Activated naive CD8-positive, alpha-beta T cell treated with anti-CD3 and anti-CD28 coated beads, Interleukin-2, amount 10 ng/mL, durations not matched to agents 7 days and 5 days (primary cell): ENCODE data around the gene ADI1. TPM values are rescaled to one million over a fixed set of nuclear protein-coding genes. Genes with fewer than 3 reads are reported as not detected.

ENCODE experiments used
- ATAC-seq: fragments of 150-1000 bp; cut with Tn5 transposase; one replicate; pipeline ENCODE4 v1.10.0; 2021; ENCODE audit warnings: low read depth, moderate library complexity
- POLR2A ChIA-PET: fragments of 350-600 bp; sonication (Branson Sonifier 250); formaldehyde crosslinking; loops from one replicate; lab custom pipeline; 2021; ENCODE audit warnings: antibody characterized with exemption; lab: Charles Lee
- DNase-seq: peaks from one replicate; pipeline ENCODE4 v3.0.0; 2021
- H3K27ac Mint-ChIP-seq: one replicate; pipeline ENCODE4 v1.8.0; 2022; ENCODE audit warnings: mild to moderate bottlenecking, mixed read lengths
- H3K27me3 Mint-ChIP-seq: one replicate; pipeline ENCODE4 v1.8.0; 2022; ENCODE audit warnings: mild to moderate bottlenecking, moderate library complexity, mixed read lengths
- H3K36me3 Mint-ChIP-seq: one replicate; pipeline ENCODE4 v1.8.0; 2021; ENCODE audit warnings: mild to moderate bottlenecking, mixed read lengths
- H3K4me1 Mint-ChIP-seq: one replicate; pipeline ENCODE4 v1.8.0; 2021; ENCODE audit warnings: mixed read lengths
- H3K4me3 Mint-ChIP-seq: one replicate; pipeline ENCODE4 v1.8.0; 2022; ENCODE audit warnings: mild to moderate bottlenecking, moderate library complexity, mixed read lengths
- H3K9me3 Mint-ChIP-seq: one replicate; pipeline ENCODE4 v1.8.0; 2021; ENCODE audit warnings: mixed read lengths
- total RNA-seq, 2 experiments: library from RNA; stranded (reverse); gene quantifications; one replicate each; pipeline ENCODE4 v1.2.3, GENCODE V29; 2021

ADI1 gene
- total RNA-seq, 2 experiments from 2014 or later: 16.6 to 19.5 TPM

DNA sequence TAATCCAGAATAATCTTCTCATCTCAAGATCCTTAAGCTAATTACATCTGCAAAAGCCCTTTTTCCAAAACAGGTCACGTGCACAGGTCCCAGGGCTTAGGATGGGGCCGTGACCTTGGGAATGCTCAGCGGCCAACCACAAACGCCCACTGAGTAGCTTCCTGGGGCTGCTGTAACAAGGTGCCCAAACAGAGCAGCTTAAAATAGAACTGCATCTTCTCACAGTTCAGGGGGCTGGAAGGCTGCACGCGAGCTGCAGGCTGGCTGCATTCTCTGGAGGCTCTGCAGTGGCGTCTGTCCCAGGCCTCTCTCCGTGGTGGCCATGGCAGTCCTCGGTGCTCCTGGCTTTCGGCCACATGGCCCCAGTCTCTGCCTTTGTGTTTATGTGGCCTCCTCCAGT lies 31.9 kb downstream of the ADI1 start:
- Mint-ChIP-seq H3K4me3 (no peak overlapping the region), H3K4me1 (peaks cover 8% of the 10 kb centered on the region), H3K9me3 (no peaks in the 10 kb centered on the region), H3K27ac (no peak overlapping the region), H3K27me3 (no peaks in the 10 kb centered on the region), H3K36me3 (no peaks in the 10 kb centered on the region)
- POLR2A ChIA-PET: interaction anchor here (1.1 kb wide), 1 partner anchor 24 kb away, joined by 3 read pairs; no protein-coding TSS in a partner anchor
- DNase-seq (no peak), ATAC-seq (no peak)

DNA sequence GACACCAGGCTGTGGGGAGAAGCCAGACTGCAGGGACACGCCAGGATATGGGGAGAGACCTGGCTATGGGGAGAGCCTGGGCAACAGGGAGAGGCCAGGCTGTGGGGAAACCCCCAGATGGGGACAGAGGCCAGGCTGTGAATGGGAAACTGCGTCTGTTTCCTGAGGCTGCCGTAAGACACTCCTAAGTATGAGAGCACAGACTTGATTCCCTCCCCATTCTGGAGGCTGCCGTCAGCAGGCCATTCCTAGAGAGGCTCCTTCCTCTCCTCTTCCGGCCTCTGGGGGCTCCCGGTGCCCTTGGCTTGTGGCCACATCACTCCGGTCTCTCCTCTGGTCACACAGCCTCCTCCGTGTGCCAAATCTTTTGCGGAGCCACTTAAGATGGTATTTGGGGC lies 32.3 kb downstream of the ADI1 start:
- Mint-ChIP-seq H3K36me3 (no peaks in the 10 kb centered on the region), H3K27ac (no peak overlapping the region), H3K4me3 (no peak overlapping the region), H3K4me1 (peaks cover 8% of the 10 kb centered on the region), H3K27me3 (no peaks in the 10 kb centered on the region), H3K9me3 (no peaks in the 10 kb centered on the region)
- ATAC-seq (no peak), DNase-seq (no peak)
- POLR2A ChIA-PET: interaction anchor here (1.1 kb wide), 1 partner anchor 24 kb away, joined by 3 read pairs; no protein-coding TSS in a partner anchor

DNA sequence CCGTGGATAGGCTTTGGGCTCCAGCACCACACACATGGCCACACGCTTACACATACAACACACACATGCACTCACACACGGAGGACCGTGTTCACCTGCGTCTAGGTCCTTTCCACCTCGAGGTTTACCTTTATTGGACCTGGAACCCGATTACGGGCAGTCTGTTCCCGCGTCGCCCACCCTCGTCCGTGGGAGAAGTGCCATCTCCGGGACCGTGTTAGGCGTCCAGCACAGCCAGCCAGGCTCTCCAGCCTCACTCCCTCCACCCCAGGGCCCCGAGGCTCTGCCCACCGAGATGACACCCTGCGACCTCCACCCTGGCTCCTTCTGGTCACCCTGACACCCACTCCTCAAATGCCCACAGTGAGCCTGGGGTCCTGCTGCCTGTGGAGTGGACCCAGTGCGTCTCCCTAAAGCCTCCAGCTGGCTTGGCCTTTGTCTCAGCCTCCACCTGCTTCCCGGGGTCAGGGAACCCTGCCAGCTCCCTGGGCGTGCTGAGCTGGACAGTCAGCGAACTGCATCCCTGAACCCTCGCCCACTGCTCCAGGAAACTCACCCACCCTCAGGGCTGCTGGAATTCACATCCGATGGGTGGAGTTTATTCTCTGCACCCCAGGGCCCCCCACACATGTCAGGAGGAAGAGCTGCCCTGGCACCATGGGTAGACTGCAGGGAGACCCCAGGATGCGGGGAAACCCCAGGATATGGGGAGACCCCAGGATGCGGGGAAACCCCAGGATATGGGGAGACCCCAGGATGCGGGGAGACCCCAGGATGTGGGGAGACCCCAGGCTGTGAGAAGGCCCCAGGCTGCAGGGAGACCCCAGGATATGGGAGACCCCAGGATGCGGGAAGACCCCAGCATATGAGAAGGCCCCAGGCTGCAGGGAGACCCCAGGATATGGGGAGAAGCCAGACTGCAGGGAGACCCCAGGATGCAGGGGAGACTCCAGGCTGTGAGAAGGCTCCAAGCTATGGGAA lies 33.0 kb downstream of the ADI1 start:
- no peaks in the 10 kb centered on the region for H3K27me3 Mint-ChIP-seq
- POLR2A ChIA-PET: no interaction called here

DNA sequence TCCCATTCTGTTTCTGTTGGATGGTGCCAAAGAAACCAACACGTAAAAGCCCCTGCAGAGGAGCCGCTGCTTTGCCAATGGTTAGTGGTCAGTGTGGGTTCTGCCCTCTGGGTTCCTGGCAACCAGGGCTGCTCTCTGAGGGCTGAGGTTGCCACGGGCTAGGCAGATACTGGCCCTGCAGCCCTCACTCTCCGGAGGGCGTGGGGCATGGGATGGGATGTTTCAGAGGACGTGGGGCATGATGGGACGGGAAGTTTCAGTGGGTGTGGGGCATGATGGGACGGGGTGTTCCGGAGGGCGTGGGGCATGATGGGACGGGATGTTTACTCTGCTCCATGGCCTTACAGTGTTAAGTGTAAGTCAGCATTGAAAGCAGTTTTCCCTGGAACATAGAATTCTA lies 34.2 kb downstream of the ADI1 start:
- DNase-seq (no peak), ATAC-seq (no peak)
- Mint-ChIP-seq H3K27me3 (no peaks in the 10 kb centered on the region), H3K4me1 (peaks cover 4% of the 10 kb centered on the region), H3K36me3 (peaks cover 5% of the 10 kb centered on the region), H3K27ac (no peak overlapping the region), H3K4me3 (no peak overlapping the region), H3K9me3 (no peaks in the 10 kb centered on the region)
- POLR2A ChIA-PET: no interaction called here

More for the DNA sequence above, 33.0 kb downstream of the ADI1 start:
- H3K4me3 Mint-ChIP-seq: no peak overlapping the region
- H3K27ac Mint-ChIP-seq: no peak overlapping the region
- H3K36me3 Mint-ChIP-seq: no peaks in the 10 kb centered on the region
- H3K4me1 Mint-ChIP-seq: peaks cover 8% of the 10 kb centered on the region
- no peaks in the 10 kb centered on the region for H3K9me3 Mint-ChIP-seq
- ATAC-seq (no peak), DNase-seq (no peak)

DNA sequence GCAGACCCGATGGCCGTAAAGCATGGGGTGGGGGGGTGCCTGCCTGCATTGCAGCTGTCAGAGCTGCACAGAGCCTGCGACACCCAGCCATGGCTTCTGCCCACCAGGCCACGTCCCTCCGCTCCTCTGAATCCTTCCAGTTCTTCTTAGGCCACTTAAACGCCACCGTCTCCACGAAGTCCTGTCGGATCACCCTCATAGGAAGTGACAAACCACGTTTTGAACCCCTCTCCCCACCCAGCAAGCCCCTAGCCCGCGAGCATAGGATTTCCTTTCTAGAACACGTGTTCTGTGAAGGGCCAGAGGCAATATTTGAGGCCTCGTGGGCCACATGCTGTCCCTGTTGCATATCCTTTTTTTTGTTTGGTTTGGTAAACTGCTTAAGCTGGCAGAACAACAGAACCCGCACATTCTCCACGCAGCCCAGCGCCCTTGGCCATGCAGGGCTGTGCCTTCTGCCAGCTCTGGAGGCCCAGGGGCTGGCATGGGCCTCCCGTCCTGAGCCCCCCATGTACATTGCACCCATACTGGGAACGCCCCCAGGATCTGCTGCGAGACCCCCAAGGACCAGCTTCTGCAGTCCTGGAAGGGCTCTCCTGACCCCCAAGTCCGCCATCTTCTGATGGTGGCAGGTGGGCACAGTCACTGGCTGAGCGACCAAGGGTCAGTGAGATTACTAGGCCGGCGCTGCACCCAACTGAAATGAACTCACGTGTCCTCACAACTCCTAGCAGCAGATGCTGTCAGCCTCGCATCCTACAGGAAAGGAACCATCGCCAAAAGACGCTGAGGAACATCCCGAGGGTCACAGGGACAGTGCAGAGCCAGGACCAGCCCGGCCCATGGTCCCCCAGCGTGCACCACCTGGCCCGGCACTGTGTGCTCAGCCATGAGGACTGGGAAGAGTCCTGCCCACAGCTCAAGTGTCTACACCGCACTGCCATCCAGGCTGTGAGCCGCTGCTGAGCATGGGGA lies 35.1 kb downstream of the ADI1 start:
- H3K36me3 Mint-ChIP-seq: peaks cover 7% of the 10 kb centered on the region
- no peak overlapping the region for H3K4me3 Mint-ChIP-seq
- H3K9me3 Mint-ChIP-seq: no peaks in the 10 kb centered on the region
- no peak for ATAC-seq
- H3K27me3 Mint-ChIP-seq: no peaks in the 10 kb centered on the region
- no peak for DNase-seq
- POLR2A ChIA-PET: no interaction called here
- peaks cover 5% of the 10 kb centered on the region for H3K4me1 Mint-ChIP-seq
- H3K27ac Mint-ChIP-seq: no peak overlapping the region

DNA sequence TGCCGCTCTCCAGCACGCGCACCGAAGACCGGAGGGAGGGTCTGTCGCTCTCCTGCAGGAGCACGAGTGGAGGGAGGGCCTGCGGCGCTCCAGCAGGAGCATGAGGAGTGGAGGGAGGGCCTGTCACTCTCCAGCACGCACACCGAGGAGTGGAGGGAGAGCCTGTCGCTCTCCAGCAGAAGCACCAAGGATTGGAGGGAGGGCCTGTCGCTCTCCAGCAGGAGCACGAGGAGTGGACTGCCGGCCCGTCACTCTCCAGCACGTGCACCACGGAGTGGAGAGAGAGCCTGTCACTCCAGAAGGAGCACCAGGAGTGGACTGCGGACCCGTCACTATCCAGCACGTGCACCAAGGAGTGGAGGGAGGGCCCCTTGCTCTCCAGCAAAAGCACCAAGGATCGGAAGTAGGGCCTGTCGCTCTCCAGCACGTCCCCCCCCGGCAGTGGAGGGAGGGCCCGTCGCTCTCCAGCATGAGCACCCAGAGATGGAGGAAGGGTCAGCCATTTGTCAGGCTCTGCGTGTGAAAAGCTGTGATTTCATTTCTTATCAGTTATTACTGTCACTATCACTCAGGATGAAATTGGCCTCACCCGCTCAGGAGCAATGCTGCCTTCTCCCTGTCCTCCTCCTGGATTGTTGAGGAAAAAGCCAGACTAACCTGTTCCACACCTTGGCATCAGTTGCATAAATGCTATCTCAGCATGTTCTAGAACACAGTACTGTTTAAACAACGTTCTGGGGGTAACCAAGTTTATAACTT lies 35.9 kb downstream of the ADI1 start:
- Mint-ChIP-seq H3K4me1 (peaks cover 5% of the 10 kb centered on the region), H3K9me3 (no peaks in the 10 kb centered on the region), H3K4me3 (no peak overlapping the region), H3K27ac (no peak overlapping the region), H3K36me3 (peaks cover 7% of the 10 kb centered on the region), H3K27me3 (no peaks in the 10 kb centered on the region)
- POLR2A ChIA-PET: no interaction called here
- DNase-seq (no peak), ATAC-seq (no peak)

DNA sequence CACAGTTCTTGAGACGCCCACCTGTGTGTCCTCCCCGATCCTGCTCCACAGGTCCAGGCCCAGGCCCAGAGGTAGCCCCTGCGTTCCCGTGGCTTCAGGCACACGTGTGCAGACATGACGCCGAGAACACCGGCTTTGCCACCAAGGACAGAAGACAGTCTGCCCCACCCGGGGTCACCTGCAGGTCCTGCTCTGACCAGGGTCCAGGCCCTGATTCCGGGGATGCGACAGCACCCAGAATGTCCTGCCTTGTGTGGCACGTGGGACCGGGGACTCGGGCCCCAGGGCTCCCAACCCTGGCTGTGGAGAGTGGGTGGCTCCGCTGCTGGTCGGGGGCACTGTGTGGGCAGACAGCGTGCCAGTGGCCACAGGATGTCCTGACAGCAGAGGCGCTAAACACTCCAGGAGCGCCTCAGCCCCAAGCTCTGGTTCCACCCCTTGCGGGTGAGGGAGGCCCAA lies 36.9 kb downstream of the ADI1 start:
- ATAC-seq: no peak
- Mint-ChIP-seq H3K27ac (no peak overlapping the region), H3K27me3 (no peaks in the 10 kb centered on the region), H3K4me1 (peaks cover 5% of the 10 kb centered on the region), H3K9me3 (no peaks in the 10 kb centered on the region), H3K4me3 (no peak overlapping the region), H3K36me3 (peaks cover 7% of the 10 kb centered on the region)
- no peak for DNase-seq
- POLR2A ChIA-PET: no interaction called here

DNA sequence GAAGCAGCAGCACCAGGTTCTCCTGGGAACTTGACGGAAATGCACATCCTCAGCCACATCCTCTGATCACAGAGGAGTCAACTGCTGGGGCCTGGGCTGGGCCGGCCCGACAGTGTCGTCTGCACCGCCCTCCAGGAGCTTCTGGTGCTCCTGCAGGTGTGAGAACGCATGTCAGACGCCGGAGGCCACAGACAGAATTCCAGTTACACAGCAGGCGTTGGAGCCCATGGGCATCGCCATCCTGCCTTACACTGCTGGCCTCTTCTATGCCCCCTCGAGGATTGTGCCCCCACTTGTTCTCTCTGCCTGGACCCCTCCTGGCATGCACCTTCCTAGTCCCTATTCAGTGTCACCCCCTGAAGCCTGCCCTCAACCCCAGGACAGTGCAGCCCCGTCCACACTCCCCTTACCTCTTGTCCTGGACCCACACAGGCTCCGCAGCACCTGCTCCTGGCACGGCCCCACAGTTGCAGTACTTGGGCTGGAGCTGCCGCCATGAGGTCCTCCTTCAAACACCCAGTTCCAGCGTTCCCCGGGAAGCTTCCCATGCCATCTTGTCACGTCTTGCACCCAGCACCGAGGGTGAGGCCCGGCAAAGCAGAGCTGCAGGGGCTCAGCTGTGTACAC lies 37.5 kb downstream of the ADI1 start:
- DNase-seq: no peak
- no peaks in the 10 kb centered on the region for H3K27me3 Mint-ChIP-seq
- ATAC-seq: no peak
- POLR2A ChIA-PET: no interaction called here
- no peak overlapping the region for H3K27ac Mint-ChIP-seq
- H3K4me3 Mint-ChIP-seq: no peak overlapping the region
- peaks cover 5% of the 10 kb centered on the region for H3K4me1 Mint-ChIP-seq
- no peaks in the 10 kb centered on the region for H3K9me3 Mint-ChIP-seq
- peaks cover 7% of the 10 kb centered on the region for H3K36me3 Mint-ChIP-seq

DNA sequence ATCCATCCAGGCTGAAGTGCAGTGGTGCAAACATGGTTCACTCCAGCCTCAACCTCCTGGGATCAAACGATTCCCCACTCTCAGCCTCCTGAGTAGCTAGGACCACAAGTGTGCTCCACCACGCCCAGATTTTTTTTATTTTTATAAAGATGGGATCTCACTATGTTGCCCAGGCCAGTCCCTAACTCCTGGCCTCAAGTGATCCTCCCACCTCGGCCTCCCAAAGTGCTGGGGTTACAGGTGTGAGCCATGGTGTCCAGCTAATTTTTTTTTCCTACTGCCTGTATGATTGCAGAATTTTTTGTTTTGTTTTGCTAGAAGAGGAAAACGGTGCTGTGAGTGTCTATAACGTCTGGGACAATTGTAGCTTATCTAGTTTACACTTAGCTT lies 38.3 kb downstream of the ADI1 start:
- Mint-ChIP-seq H3K4me1 (peaks cover 5% of the 10 kb centered on the region), H3K27ac (no peak overlapping the region), H3K9me3 (no peaks in the 10 kb centered on the region), H3K36me3 (peaks cover 9% of the 10 kb centered on the region), H3K4me3 (no peak overlapping the region), H3K27me3 (no peaks in the 10 kb centered on the region)
- ATAC-seq (no peak), DNase-seq (no peak)
- POLR2A ChIA-PET: no interaction called here

DNA sequence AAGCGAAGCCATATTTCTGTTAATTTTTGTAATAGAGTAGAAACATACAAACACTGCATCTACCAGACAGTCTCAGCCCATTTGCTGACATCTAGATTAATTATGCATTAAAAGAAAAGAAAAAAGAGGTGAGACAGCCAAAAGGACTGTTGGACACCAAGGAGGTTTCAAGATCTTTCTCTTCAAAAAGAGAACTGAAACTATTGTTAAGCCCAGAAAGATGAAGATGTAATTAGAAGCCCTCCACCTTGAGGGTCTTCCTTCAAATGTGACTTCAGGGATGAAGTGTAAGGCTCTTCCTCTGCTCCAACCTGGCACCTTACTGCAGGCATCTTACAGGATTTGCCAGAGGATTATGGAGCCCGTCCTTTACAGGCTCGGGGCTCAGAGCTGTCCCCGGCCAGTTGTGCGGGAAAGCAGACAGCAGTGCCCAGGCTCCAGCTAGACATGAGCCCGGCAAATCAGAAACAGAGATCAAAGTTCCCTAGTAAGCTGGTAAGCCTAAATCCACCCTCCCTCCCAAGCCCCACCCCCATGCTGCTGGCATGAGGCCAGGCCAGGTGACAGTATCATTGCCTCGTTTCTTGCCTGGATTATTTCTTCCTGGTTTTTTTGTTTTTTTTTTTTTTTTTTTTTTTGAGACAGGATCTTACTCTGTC lies 38.9 kb downstream of the ADI1 start:
- Mint-ChIP-seq H3K27ac (no peak overlapping the region), H3K4me3 (no peak overlapping the region), H3K9me3 (no peaks in the 10 kb centered on the region), H3K36me3 (peaks cover 9% of the 10 kb centered on the region), H3K4me1 (peaks cover 5% of the 10 kb centered on the region), H3K27me3 (no peaks in the 10 kb centered on the region)
- POLR2A ChIA-PET: no interaction called here
- DNase-seq (no peak), ATAC-seq (no peak)

DNA sequence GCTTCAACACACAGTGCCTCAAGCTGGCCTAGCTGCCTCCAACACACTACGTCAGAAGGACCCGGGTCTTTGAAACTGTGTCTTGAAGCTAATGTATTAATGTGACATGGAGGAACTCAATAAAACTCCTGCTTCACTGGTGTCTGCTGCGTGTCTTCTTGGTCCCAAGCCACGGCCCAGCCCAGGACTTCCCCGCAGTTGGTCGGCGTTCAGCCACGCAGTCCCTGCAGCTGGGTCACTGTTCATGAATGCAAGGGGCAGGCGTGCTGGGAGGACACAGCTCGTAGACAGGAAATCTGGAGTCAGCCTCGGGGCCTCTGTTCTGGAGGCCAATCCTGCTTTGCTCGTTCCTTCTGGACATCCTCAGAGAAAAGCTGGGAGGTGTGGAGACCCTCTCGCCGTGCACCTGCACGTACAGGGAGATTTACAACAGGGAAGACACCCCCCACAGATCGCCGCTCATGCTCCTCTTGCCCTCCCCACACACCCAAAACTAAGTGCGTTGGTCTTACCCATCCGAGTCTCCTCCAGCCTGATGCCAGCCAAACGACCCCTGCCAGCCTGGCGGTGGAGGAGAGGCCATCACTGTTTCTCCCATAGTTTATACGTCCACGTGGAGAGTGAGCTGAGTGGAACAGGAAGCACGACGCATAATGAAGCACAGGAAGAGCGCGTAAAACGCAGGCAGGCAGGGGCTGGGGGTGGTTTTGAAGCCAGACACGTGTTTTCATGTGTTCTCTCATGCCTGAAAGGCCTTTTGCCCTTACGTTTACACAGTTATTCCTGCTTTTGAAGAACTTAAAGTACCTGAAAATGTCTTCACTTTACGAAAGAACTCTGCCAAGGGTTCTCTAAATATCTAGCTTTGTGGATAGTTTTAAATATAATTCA lies 39.7 kb downstream of the ADI1 start:
- no peak for DNase-seq
- POLR2A ChIA-PET: no interaction called here
- H3K36me3 Mint-ChIP-seq: peaks cover 9% of the 10 kb centered on the region
- no peaks in the 10 kb centered on the region for H3K9me3 Mint-ChIP-seq
- no peak overlapping the region for H3K4me3 Mint-ChIP-seq
- no peak overlapping the region for H3K27ac Mint-ChIP-seq
- no peaks in the 10 kb centered on the region for H3K27me3 Mint-ChIP-seq
- ATAC-seq: no peak
- peaks cover 5% of the 10 kb centered on the region for H3K4me1 Mint-ChIP-seq
